HG03469 (cell line): ENCODE data around the gene PLCH1.

Source experiments
- ATAC-seq: cut with Tn5 transposase; IDR thresholded peaks from one replicate; pipeline ENCODE4 v1.9.1; 2021; ENCODE audit warnings: mild to moderate bottlenecking, moderate library complexity, moderate number of reproducible peaks; ENCODE audit not compliant: unreplicated experiment

The PLCH1 gene

DNA sequence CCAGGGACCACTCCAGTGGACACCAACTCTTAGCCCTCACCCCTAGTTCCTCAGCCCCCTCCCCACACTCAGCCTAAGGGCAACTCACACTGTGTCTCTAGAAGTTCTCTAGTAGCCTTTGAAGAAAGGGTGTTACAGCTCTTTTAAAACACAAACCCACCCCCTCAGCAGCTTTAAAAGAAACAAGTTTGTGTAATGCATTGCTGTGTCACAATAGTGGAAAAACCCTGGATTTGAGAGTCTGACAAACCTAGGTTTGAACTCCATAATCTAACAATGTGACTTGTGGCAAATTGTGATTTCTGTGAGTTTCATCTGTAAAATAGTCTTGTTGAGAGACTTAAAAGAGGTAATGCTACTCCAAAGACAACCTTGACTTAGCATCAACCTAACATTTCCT lies 54.0 kb downstream of the PLCH1 start:
- no peak for ATAC-seq

DNA sequence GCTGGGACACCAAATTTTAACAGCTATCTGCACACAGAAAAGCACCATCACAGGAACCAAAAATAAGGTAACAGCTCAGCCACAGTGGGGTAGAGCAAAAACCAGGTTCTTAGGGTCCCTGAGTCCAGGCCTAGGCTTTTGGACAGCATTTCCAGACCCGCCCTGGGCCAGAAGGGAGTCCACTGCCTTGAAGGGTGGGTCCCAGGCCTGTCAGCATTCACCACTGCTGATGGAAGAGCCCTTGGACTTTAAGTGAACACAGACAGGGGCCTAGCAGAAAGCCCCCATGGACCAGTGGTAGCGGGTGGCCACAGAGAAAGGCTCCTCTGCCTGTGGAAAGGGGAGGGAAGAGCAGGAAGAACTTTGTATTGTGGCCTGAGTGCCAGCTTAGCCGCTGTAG lies 56.4 kb downstream of the PLCH1 start:
- no peak for ATAC-seq

DNA sequence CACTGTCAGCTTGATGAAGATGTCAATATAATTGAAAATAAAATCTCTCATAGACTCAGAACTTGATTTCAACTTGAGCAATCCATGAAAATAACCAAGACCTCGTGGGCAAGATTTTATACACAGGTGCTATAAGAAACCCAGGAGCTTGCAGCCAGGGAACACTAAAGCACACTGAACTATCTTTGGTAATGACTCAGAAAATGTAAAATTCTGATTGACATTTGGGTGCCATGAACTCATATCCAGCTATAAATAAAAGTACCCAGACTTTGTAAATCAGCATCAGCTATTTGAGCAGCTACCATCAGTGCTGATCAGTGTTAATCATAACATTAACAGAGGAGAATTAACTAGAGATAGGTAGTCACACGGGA lies 61.5 kb downstream of the PLCH1 start:
- ATAC-seq = no peak

DNA sequence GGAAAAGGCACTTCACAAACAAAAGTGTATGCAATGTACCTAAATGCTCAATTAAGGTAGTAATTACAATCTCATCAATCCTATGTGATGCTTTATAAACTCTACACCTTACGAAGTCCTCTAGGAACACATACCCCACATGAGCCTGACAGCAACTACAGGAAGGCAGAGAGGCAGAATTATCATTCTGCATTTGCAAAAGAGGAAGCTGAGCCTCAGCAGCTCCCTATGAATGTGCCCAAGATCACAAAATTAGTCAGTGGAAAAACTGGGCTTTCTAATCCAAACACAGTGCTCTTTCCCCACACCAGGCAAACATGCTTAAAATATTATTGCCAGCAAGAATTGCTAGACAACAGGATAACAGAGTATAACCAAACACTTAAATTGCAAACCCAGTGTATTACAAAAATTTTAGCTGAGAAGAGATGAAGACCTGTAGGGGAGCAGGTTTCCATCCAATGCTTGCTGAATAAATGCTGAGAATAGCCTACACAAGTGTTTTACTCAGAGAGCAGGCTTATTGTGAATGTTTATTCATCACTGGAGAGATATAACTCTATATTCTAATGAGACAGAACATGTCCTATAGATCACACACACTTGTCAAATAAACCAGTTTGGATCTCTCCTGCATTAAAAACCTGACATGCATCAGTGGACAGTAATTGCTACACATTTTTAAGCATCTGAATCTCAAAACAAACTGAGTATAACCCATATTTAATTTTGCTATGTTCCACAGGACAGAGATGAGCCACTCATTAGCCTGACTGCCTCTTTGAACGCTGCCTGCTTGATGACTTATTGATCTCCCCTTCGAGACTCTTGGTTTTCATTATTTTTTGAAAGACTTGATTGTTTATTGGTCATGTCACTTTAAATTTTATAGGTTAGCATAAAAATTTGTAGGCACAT lies 62.2 kb downstream of the PLCH1 start:
- ATAC-seq = no peak

DNA sequence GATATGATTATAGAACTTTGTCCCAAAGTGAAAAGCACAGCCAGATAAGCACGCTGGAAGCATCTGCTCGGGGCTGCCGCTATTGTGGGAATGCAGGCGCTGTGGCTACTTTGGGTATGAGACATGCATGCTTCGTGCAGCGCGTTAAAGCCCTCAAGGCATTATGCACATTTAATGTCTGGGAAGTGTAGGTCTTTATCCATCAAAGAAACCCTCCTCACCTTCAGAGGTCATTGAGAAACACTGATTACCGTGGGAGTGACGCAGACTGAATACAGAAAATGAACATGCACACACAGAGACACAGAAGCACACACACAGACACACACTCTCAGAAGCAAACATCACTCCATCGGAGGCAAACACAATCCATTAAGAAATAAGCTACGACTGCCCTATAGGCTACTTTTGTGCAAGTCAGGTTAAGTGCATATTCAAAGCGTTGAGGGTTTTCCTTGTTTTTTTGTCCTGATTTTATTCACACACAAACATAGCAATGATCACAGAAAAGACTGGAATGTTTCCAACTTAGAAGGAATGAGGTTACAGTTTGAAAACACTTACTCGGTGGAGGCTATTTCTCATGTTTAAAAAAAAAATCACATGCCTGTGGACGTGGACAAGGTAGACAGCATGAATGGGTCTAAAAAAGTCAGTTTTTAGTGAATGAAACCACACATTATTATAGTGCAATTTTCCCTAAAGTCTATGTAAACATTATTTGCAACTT lies 68.5 kb downstream of the PLCH1 start:
- ATAC-seq = no peak

DNA sequence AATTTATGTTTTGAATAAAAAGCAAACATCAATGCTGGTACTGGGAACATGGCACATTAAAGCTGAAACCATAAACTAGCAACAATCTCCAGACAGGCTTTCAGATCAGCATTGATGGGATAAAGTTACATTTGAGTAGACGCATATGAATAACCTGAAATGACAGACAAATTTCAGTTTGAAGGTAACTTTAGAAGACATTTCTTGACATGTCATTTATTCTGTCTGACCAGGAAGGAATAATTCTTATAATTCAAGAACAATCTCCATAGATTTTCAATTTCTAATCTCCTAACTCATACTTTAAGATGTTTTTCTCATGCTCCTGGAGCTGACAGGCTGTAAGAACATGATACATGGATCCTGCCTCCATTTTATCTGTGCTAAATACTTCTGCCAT lies 69.8 kb downstream of the PLCH1 start:
- ATAC-seq = no peak

DNA sequence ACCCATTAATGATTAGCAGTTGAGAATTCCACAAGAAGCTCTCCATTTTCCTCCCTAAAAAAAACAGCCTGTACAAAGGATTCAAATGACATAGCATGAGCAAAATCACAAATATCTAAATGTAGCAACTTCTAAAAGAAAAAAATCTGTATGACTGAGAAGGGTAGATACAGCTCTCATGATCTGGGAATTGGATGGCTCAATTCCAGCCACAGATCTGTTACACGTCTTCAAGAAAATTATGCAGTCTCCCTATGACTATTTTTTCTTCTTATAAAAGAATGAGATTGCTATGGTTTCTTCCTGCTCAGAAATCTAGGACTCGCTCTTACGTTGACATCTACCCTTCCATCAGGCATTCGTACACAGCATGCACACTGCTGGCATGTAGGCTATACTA lies 71.5 kb downstream of the PLCH1 start:
- ATAC-seq = no peak

DNA sequence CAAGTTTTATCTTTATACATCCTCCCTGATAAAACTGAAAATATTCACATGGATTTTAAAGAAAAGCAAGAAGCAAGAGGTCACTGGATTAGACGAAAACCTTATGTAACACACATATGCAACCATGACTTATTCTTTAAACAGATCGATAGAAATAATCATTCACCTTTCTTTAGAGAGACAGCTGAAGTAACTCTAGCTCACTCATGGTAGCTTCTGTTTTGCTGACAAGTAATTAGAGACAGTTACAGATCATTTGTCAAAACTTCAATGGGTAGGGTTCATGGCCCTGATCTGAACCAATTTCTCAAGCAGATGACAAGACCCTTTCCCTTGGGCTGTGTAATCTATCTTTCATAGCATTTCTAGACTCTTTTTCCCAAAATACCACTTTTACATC lies 74.5 kb downstream of the PLCH1 start:
- no peak for ATAC-seq

DNA sequence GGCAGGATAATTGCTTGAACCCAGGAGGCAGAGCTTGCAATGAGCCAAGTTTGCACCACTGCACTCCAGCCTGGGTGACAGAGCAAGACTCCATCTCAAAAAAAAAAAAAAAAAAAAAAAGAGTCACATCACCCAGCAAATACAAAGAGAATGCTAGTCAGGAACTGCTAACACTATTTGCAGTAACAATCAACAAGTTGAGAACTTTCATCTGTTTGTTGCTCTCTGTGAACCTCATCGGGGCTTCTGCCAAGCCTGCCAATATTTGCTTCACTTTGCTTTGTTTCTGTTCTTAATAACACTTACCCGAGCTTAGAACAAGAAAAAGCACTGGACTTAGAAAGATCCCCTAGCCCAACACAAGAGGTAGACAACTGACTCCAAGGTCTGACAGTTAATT lies 76.9 kb downstream of the PLCH1 start:
- ATAC-seq = no peak

DNA sequence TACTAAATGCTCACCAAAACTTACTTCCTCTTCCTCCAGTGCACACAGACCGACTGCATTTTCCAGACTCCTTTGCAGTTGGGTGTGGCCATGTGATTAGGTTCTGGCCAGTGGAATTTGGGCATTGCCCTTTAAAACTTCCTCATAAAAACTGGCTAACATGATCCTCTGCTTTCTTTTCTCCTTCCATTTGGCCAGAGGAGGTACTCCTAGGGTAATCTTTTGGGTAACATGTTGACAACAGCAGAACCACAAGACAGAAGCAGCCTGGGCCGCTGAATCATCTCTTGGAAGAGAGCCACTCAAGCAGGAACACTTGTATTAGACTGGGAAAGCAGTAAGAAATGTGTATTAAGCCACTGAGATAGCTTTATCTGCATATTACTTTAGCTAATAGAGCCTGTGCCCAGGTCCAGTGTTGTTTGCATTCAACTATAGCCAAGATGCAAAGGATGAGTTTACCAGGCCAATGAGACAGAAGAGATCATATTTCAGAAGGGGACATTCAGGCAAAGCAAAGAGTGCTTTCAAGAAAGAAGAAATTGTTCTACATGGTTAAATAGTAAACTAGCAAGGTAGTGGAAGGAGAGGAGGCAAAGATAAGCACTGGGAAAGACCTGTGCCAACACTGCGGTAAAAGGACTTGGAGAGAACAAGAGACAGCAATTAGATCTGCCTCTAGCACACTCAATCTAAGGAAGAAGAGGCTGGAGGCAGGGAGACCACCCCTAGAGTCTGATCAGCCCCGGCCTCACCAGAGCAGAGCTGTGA lies 79.8 kb downstream of the PLCH1 start:
- no peak for ATAC-seq

DNA sequence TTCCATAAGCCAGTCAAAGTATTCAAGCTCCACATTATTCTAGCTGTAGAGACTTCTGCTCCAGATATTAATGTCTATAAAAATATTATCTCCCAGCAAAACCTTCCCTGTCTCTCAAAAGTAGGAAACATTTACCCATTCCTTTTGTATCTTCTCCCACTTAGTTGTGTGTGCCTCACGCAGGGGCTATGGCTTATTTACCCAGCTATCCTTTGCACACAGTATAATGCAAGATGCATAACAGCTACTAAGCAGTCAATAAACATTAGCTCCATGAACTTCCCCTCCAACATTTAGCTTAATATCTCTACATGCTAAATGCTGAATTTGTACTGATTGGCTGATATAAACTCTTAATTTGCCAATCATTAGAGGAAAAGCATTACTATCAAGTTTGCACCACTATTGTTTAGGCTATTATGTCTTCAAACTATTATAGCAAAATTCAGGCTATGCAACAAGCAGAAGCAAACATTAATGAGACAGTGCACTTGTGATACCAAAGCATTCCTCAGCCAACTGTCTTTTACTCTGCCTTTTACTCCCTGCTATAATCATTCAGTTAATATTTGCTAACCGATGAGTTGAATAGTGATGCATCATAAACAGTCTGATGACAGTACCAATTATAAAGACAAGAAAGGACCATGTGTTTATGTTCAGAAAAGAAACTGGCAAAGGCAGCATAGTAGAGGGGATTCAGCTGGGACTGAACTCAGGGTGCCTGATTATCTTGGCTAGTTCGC lies 81.2 kb downstream of the PLCH1 start:
- ATAC-seq = no peak

DNA sequence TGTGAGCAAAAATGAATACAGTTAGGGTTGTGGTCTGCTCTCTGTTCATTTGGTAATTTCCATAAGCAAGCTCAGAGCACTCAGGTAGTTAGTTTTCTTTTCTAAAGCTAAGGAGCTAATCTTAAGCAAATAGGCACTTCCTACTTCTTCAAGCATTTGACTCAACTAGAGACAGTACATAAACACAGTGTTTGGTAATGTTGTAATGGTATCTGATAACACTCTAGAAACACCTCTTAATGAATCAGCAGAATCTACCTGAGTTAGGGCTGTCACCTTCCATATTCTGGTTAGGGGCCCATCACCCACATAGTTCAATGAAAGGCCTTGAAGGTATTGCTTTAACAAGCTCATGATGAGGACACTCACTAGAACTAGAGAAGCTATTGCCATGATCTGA lies 83.1 kb downstream of the PLCH1 start:
- no peak for ATAC-seq

DNA sequence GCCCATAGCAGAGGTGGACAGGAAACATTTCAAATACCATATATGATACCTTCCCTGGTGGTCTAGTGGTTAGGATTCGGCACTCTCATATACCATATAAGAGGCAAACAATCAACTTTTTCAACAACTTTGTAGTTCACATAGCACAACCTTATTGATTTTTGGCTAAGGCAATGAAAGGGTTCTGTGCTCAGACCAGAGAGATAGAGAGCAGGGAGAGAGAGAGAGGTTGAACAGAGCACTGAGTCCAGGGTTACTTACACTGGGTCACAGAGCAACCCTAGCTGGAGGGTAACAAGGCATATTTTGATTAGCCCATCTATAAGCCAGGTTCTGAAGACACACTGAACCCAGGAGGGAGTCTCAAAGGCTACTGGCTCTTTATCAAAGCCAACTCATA lies 83.8 kb downstream of the PLCH1 start:
- ATAC-seq = no peak

DNA sequence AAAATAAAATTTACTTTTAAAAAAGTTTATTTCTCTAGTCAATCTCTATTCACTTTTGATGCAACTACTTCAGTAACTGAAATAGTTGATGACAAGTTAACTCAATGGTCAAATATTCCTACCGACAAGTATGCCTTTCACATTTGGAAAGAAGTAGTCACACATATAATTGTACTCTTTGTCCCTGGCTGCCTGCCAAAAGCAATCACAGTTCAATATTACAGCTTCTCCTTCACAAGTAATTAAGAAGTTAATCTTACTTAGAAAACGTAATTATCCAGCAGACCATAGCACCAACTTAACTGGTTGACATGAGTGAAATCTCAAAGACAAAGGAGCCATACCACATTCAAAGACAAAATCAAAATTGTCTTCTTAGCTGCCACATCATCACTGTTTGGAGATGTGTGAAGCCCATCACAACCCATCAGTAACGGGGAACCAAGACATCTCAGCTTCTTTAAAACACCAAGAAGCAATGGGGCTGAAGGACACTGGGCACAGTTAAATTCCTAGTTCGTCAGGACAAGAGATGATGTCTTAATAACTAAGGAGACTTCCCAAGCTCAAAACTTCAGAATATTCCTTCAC lies 86.1 kb downstream of the PLCH1 start:
- ATAC-seq = no peak

DNA sequence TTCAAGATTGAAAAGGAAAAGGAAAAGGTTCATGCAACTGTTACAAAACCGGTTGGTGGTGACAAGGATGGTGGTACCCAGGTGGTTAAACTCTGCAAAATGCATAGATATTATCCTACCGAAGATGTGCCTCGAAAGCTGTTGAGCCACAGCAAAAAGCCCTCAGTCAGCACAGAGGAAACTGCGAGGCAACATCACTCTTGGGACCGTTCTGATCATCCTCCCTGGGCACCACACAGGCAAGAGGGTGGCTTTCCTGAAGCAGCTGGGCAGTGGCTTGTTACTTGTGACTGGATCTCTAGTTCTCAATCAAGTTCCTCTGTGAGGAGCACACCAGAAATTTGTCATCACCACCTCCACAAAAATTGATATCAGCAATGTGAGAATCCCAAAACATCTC lies 86.9 kb downstream of the PLCH1 start:
- no peak for ATAC-seq

DNA sequence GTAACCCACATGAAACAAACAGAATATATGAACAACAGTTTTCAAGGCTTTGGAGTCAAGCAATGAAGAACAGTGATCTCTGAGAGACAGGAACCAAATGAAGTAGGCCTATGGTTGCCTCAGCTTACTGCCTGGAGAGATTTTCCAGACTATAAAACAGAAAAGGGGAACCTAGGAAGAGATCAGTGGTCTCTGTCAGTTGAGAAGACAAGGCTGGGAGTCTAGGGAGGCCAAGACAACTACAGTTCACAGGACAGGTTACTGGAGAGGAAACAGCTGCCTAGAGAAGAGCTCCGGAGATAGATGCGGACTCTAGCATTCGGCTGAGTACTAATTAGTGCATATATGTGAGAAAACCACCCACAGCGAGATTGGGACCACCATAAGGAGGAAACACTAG lies 87.7 kb downstream of the PLCH1 start:
- no peak for ATAC-seq

DNA sequence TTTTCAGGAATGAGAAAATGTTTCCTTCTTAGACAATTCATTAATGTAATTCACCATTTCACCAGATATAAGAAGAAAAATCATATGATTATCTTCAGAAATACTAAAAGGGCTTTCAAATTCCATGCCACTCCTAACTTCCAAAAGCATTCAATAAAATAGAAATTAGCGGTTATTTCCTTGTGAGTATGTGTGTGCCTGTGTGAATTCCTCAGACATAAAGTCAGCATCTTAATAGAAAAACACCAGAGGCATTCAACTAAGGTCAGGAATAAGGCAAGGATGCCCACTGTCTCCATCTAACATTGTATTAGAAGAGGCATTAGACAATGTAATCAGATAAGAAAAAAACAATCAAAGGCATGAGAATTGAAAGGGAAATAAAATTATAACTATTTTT lies 88.4 kb downstream of the PLCH1 start:
- no peak for ATAC-seq

DNA sequence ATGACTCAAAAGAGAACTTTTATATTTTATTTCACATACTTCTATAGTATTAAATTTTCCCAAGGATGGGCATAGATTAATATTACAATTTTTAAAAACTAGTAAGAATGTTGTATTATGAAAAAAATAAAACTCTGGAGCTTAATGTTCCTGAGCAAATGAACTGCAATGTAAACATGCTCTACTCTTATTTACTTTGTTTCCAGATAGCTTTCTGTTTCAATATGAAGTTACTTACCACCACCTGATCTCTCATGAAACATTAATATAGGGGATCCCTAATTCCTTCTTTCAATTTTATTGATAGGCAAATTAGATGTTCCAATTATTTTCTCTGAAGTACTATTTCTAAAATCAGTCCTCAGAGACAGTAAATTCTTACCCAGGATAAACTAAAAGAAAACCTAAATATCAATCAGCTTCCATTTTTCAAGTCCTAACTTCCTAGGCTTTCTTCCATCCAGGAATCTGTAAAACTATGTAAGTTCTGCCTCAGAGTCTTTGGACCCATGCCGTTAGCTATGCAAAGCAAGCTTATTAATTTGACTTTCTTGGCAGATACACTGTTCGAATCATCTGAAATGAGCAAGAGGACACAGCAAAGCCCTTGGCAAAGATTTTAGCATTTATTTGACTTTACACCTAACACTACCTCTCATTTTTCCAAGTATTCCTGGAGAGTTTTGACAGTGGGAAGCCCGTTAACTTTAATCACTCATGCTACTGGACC lies 93.2 kb downstream of the PLCH1 start:
- ATAC-seq = no peak

DNA sequence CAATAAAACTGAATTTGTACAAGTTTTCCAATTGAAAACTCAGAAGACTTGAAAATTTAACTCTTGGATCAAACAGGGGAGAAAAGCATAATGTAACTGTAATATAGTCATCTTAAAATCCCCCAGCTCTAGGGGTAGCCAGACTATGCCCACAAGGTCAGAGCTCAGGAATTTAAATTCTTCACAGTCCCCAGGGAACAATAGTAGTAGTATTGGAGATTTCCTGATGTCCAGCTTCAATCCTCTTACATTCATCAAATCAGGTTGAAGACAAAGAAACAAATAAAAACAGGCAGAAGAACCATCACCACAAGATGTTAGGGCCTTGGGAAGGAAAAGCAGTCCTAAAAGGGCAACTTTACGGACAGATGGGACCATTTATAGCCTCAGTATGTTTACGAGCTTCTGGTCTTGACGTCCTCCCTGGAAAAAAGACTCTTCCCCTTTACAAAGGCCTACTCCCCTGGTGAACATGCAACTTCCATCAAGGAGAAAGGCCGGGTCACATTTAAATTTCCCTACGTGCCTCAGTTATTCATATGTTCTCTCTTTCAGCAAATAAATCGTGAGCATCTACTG lies 96.8 kb downstream of the PLCH1 start:
- ATAC-seq = no peak

DNA sequence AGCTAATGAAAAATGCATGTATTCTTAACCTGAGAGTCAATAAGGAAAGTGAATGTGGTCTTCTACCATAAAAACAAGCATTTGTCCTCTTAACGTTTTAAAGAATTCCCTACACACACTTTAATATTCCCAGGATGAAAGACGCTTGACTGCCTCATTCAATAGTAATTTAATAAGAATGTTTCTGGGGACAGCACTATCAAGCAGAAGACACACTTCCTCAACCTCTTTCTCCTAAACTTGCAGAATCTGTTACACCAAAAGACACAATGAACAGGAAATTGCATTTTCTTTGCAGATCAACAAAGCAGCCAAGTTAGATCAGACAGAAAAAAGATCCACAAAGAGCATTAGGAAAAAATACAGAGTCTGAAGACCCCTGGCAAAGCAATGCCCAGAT lies 97.7 kb downstream of the PLCH1 start:
- no peak for ATAC-seq
